ENCODE data around the gene PLA2G2D.

The PLA2G2D gene

DNA sequence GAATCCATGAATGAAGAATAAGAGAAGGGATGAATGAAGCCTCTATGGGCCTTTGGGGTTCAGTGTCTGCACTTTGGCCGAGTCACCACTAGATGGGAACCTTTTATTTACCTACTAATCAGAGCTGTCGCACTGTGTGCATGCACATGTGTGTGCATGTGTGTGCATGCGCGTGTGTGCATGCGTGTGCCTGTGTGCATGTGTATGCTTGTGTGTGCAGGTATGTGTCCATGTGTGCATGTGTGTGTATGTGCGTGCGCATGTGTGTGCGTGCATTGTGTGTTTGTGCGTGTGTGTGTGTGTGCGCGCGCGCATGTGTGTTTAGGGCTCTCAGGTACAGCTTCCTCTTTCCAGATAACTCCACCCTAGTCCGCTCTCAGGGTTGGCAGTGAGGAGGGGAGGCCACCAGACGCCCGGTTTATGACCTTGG lies 46.2 kb upstream of the PLA2G2D start:
- TF ChIP-seq FOXP2 (optimal IDR thresholded peaks at IDR 0.05; ENCODE audit: borderline replicate concordance, extremely low read depth, extremely low read length, insufficient read depth) (no peak), SIN3A (IDR thresholded peaks at IDR 0.05; ENCODE audit: borderline replicate concordance, insufficient read depth, low read length) (no peak), POLR2AphosphoS5 (IDR thresholded peaks at IDR 0.05; ENCODE audit: low read depth, low read length) (no peak), TAF1 (IDR thresholded peaks at IDR 0.05; ENCODE audit: borderline replicate concordance, insufficient read depth, low read length) (no peak)
- TF ChIP-seq, protein P1, sequence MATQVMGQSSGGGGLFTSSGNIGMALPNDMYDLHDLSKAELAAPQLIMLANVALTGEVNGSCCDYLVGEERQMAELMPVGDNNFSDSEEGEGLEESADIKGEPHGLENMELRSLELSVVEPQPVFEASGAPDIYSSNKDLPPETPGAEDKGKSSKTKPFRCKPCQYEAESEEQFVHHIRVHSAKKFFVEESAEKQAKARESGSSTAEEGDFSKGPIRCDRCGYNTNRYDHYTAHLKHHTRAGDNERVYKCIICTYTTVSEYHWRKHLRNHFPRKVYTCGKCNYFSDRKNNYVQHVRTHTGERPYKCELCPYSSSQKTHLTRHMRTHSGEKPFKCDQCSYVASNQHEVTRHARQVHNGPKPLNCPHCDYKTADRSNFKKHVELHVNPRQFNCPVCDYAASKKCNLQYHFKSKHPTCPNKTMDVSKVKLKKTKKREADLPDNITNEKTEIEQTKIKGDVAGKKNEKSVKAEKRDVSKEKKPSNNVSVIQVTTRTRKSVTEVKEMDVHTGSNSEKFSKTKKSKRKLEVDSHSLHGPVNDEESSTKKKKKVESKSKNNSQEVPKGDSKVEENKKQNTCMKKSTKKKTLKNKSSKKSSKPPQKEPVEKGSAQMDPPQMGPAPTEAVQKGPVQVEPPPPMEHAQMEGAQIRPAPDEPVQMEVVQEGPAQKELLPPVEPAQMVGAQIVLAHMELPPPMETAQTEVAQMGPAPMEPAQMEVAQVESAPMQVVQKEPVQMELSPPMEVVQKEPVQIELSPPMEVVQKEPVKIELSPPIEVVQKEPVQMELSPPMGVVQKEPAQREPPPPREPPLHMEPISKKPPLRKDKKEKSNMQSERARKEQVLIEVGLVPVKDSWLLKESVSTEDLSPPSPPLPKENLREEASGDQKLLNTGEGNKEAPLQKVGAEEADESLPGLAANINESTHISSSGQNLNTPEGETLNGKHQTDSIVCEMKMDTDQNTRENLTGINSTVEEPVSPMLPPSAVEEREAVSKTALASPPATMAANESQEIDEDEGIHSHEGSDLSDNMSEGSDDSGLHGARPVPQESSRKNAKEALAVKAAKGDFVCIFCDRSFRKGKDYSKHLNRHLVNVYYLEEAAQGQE (IDR thresholded peaks at IDR 0.05; ENCODE audit: insufficient read depth in 1 of 2, low read depth in 2 of 2, low read length in 2 of 2), result no peak

DNA sequence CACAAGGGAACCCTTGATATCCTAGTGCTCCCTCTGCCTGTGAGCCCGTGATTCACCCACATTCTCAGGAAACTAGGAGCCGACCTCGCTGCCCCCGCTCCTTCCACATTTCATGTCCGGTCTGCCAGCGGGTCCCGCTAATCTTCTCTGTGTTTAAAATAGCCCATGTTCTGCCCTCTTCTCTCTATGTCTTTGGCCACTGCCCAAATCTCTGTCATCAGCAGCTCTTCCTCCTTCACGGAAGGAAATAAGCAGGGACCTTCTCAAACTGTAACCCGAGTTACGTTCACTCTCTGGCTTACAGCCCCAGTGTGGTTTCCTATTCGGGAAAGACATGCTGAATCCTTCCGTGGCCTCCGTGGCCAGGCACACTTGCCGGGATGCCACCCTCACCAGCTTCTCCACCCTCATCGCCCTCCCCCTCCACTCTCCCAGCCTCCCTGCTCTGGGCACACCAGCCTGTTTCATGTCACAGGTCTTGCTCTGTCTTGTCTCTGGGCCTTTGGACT lies 45.4 kb upstream of the PLA2G2D start:
- no peak for TF ChIP-seq TAF1 (IDR thresholded peaks at IDR 0.05; ENCODE audit: borderline replicate concordance, insufficient read depth, low read length)
- TF ChIP-seq, protein P1 (IDR thresholded peaks at IDR 0.05; ENCODE audit: insufficient read depth in 1 of 2, low read depth in 2 of 2, low read length in 2 of 2), result no peak
- no peak for TF ChIP-seq SIN3A (IDR thresholded peaks at IDR 0.05; ENCODE audit: borderline replicate concordance, insufficient read depth, low read length)
- TF ChIP-seq FOXP2 (optimal IDR thresholded peaks at IDR 0.05; ENCODE audit: borderline replicate concordance, extremely low read depth, extremely low read length, insufficient read depth), result no peak
- TF ChIP-seq POLR2AphosphoS5 (IDR thresholded peaks at IDR 0.05; ENCODE audit: low read depth, low read length), result no peak

DNA sequence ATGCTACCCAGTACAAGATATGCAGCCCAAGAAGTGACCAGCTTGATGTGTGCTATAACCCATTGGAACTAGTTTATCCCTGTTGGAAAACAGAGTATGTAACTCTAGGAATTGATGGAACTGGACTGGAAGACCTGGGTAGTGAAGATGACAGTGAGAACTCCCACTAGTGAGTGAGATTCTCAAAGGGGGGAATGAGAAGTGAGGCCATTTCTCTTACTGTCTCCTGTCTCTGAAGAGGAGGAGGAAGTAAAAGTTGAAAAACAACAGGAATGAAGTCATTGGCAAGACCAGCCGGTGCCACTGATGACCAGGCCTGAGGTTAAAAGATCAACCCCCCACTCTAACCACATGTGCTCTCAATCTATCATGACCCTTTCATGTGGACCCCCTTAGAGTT lies 40.7 kb upstream of the PLA2G2D start:
- TF ChIP-seq POLR2AphosphoS5 (IDR thresholded peaks at IDR 0.05; ENCODE audit: low read depth, low read length), result no peak
- no peak for TF ChIP-seq SIN3A (IDR thresholded peaks at IDR 0.05; ENCODE audit: borderline replicate concordance, insufficient read depth, low read length)
- TF ChIP-seq FOXP2 (optimal IDR thresholded peaks at IDR 0.05; ENCODE audit: borderline replicate concordance, extremely low read depth, extremely low read length, insufficient read depth), result no peak
- TF ChIP-seq TAF1 (IDR thresholded peaks at IDR 0.05; ENCODE audit: borderline replicate concordance, insufficient read depth, low read length), result no peak
- TF ChIP-seq, protein P1 (IDR thresholded peaks at IDR 0.05; ENCODE audit: insufficient read depth in 1 of 2, low read depth in 2 of 2, low read length in 2 of 2), result no peak

DNA sequence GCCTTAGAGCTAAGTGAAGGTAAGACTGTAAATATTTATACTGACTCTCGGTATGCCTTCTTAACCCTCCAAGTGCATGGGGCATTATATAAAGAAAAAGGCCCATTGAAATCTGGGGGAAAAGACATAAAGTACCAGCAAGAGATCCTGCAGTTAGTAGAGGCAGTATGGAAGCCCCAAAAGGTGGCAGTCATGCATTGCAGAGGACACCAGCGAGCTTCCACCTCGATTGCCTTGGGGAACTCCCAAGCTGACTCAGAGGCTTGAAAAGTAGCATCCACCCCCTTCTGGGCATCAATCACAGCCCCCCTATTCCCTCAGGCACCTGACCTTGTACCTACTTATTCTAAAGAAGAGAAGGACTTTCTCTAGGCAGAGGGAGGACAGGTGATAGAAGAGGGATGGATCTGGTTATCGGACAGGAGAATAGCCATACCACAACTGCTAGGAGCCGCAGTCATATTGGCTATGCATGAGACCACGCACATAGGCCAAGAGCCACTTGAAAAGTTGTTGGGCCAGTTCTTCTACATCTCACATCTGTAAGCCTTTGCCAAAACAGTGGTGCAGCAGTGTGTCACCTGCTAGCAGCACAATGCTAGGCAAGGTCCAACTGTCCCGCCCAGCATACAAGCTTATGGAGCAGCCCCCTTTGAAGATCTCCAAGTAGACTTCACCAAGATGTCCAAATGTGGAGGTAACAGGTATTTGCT lies 39.2 kb upstream of the PLA2G2D start:
- no peak for TF ChIP-seq FOXP2 (optimal IDR thresholded peaks at IDR 0.05; ENCODE audit: borderline replicate concordance, extremely low read depth, extremely low read length, insufficient read depth)
- TF ChIP-seq SIN3A (IDR thresholded peaks at IDR 0.05; ENCODE audit: borderline replicate concordance, insufficient read depth, low read length), result no peak
- TF ChIP-seq, protein P1 (IDR thresholded peaks at IDR 0.05; ENCODE audit: insufficient read depth in 1 of 2, low read depth in 2 of 2, low read length in 2 of 2), result no peak
- no peak for TF ChIP-seq POLR2AphosphoS5 (IDR thresholded peaks at IDR 0.05; ENCODE audit: low read depth, low read length)
- no peak for TF ChIP-seq TAF1 (IDR thresholded peaks at IDR 0.05; ENCODE audit: borderline replicate concordance, insufficient read depth, low read length)
